GM12873 (cell line): ENCODE measurements around the gene OSGIN1.

Source experiments
- CTCF ChIP-seq: IDR thresholded peaks from 2 replicates; pipeline ENCODE4 v1.5.1; 2012; ENCODE audit warnings: low read depth, mild to moderate bottlenecking, moderate library complexity, low read length, control low read depth; ENCODE audit not compliant: insufficient read depth; ENCODE audit errors: missing control alignments

Gene OSGIN1

GRCh38 chr16:83928341-83929055, 24.5 kb upstream of the OSGIN1 start:
- TF ChIP-seq CTCF = no peak

GRCh38 chr16:83929811-83930555, 23.1 kb upstream of the OSGIN1 start:
- TF ChIP-seq CTCF = no peak

GRCh38 chr16:83930730-83931500, 22.1 kb upstream of the OSGIN1 start:
- no peak for TF ChIP-seq CTCF

- TF ChIP-seq CTCF = no peak
Observed at GRCh38 chr16:83931556-83931955, 21.5 kb upstream of the OSGIN1 start.

- no peak for TF ChIP-seq CTCF
Observed at GRCh38 chr16:83932304-83932703, 20.7 kb upstream of the OSGIN1 start.

- TF ChIP-seq CTCF = no peak
Observed at GRCh38 chr16:83932955-83933673, 19.9 kb upstream of the OSGIN1 start.
